GM19397 (cell line): ENCODE measurements around the gene PDE9A.
"Not testable (repeated sequence)": the region's sequence is repeated elsewhere in the genome, so short reads cannot be mapped to it uniquely, and the experiment has no call there.

Source experiments
- ATAC-seq: cut with Tn5 transposase; IDR thresholded peaks from one replicate; pipeline ENCODE4 v1.9.1; 2021; ENCODE audit warnings: mild to moderate bottlenecking, moderate library complexity; ENCODE audit not compliant: unreplicated experiment

PDE9A gene

DNA sequence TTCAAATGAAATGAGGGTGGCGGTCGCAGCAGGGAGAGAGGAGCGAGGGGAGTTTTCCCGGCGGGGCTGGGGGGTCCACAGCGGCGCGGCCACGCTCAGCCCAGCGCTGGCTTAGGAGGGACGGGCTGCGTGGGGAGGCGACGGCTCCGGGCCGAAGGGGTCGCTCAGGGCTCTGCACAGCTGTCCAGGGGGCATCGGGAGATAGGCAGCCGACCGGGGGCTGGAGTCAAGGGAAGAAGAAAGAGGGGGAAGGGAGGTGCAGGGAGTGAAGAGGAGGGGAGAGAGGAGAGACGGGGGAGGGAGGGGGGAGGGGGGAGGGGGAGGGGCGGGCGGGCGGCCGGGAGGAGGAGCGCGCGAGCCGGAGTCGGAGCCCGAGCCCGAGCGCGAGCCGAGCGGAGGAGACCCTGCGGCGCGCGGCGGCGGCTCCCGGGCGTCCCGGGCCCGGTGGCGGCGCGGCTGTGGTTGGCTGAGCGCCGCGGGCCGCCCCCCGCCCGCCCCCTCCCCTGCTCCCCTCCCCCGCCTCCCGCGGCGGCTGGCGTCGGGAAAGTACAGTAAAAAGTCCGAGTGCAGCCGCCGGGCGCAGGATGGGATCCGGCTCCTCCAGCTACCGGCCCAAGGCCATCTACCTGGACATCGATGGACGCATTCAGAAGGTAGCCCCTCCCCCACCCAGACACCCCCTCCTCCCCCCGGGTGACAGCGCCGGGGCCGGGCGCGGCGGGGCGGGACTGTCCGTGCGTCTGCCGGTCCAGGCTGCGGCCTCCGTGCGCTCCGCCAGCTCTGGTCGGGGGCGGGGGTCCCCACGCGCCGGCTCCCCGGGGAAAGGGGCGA lies at the start of gene PDE9A:
PDE9A (plus strand) TSS at position 391 of the 831 bp plus-strand sequence; CDS start at position 585, 194 bp downstream.
- ATAC-seq: no peak

DNA sequence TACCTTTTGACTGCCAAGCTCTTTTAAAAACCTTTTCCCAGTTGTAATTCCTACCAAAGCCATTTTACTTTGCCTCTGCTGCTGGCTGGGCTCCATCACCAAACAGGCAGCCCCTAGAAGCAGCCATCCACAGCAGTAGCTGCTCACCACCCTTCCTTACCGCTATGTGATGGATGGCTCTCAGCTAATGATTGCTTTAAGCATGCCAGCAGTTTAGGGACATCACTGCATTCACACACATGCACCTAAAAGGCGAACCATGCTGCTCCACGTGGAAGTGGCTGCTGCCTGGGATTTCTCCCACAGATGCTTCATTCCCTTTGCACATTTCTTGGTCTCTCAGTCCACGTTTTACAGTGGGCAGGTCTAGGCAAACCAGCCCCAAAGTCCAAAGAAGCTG lies 46.3 kb upstream of the PDE9A start:
- ATAC-seq: no peak

- no peak for ATAC-seq
Observed at GRCh38 chr21:42607525-42608102, 45.8 kb upstream of the PDE9A start.

DNA sequence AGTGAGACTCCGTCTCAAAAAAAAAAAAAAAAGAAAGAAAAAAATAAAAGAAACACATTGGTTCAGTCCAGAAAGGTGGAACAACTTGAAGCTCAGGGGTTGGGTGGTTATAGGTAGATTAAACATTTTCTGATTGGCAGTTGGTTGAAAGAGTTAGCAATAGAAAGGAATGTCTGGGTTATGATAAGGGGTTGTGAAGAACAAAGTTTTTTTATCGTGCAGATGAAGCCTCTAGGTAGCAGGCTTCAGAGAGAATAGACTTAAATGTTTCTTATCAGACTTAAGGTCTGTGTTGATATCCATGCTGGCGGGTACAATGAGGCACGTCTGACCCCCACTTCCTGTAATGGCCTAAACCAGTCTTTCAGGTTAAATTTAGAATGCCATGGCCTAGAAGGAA lies 45.0 kb upstream of the PDE9A start:
- no peak for ATAC-seq

DNA sequence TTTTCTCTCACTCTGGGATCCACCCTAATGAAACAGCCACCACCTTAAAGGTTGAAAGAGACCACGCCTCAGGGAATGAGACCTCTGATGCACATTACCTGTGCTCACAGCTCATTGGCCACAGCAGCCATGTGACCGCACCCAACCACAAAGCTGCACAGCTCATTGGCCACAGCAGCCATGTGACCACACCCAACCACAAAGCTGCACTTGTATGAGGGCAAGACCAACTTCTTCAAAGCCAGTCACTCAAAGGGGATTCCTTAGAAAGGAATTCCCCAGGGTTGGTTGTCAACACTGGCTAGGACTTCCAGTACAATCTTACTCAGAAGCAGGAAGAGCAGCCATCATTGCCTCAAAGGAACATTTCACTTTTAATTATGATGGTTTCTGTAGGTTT lies 43.6 kb upstream of the PDE9A start:
- ATAC-seq: no peak

DNA sequence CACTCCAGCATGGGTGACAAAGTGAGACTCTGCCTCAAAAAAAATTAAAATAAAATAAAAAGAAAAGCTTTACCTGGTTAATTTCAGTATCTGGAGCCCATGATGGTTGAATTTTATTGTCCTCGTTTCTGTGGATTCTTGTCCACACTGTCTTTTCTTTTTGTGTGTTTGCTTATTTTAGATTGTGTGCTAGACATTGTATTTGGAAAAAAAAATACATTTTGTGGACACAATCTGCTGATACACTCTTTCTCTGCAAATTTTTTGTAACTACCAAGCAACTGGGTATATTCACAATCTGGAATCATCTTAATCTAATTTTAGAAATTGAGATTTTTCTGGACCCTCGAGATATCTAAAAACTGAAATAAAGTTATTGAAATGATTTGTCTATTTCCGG lies 41.6 kb upstream of the PDE9A start:
- no peak for ATAC-seq

GRCh38 chr21:42612390-42612789 lies 41.0 kb upstream of the PDE9A start:
- no peak for ATAC-seq

DNA sequence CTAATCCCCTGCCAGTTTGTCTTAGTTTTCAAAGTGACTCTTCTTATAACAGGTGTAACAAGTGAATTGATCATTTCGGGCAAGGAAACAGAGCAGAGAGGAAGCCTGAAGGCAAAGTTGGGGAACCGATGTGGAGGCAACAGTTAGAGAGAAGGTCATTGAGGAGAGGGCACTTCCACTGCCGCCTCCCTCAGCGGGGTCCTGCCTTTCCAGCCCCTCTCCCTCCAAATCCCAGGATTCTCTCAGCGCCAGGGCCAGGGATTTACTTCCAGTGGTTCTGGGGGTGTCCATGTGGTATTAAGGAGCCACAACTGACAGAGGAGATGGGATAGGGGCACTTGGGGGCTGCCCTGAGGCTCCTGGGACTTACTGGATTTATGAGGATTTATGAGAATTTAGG lies 39.7 kb upstream of the PDE9A start:
- ATAC-seq: no peak

DNA sequence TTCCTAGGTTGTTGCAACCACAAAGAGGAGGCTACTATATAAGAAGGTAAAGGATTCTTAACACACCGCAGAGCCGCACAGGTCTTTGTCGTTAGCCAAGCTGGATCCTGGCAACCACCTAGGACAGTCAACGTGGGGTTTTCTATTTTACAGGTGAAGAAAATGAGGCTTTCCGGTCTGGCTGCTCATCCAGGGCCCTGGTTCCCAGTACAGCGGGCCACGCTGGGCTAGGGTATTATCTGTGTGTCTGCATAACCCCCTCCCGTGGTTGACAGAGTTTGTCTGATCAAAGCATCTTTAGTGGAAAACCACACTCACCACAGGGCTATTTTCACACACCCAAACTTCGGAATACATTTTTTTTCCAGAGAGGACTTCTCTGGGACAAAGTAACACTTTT lies 39.0 kb upstream of the PDE9A start:
- no peak for ATAC-seq

GRCh38 chr21:42614811-42615351 lies 38.5 kb upstream of the PDE9A start:
- ATAC-seq: no peak

DNA sequence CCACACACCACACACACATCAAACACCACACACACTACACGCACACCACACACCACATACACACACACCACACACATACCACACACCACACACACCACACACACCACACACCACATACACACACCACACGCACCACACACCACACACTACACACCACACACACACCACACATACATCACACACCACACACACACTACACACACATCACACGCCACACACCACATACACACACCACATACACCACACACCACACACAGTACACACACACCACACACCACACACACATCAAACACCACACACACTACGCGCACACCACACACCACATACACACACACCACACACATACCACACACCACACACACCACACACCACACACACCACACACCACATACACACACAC lies 38.0 kb upstream of the PDE9A start:
- ATAC-seq: not testable (repeated sequence)

- no peak for ATAC-seq
Observed at GRCh38 chr21:42615924-42616323, 37.5 kb upstream of the PDE9A start.

DNA sequence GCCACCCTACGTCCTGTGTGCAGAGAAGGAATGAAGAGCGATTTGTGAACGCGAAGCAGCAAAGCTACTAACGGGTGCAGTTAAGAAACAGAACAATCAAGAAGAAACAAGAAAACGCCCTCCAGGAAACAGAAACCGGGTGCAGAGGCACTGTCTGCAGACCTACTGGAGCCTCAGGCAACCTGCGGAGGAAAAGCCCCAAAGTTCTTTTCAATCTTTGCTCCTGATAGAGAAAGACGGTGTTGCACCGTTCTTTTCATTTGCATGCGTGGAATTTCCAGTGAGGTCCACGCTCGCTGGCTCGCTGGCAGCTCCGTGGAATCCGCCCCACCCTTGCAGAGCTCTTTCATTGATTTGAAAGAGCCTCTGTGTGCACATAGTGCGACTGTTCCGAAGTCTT lies 37.0 kb upstream of the PDE9A start:
- ATAC-seq: no peak

GRCh38 chr21:42616941-42617340 lies 36.5 kb upstream of the PDE9A start:
- ATAC-seq: no peak

DNA sequence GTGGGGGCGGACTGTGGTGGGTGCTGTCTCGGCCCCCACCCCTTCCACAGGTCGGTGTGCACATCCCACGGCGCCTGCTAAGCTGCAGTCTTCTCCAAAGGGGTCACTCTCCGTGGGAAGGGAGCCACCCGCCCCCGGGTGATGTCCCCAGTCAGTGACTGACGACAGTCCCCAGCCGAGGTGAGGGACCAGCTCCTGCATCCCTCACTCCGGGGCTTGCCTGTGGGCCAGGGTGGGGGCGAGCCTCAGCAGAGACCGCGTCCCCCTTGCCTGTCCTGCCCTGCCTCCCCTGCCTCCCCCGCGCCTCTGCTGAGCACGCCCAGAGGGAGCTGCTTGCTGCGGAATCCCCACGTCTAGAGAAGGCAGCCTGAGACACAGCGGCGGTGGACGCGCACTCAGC lies 35.9 kb upstream of the PDE9A start:
- ATAC-seq: no peak

DNA sequence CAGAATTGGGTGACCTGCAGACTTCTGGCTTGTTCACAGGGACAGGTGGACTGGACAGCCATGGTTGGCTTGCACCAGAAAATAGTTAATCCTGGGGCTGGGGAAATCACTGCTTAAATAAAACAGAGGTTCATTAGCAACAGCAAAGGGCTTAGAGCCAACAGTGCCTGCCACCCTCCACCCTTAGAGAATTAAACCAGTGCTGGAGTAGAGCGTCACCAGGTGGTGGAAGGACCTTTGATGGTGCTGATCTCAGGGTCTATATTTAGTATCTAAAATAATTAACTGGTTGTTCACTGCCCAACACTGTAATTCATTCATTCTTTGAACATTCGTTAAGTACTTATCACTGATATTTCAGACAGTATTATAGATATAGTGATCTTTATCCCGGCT lies 34.7 kb upstream of the PDE9A start:
- ATAC-seq: no peak

DNA sequence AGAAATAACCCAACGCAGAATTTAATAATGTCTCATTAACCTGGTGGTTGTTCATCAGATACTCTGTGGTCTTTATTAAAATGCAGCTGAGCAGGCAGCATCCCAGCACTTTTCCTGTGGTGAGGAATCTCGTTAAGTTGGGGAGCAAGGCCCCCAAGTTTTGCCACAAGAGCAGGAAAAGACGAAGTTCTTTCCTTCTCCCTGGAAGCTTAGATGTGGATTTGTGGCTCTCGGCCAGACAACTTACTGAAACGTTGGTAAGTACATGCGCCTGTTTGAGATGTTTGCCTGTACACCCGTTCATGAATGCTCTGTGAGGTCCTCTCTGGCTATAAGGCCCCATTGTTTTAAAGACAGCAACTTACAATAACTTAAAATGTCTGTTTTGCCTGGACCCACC lies 34.3 kb upstream of the PDE9A start:
- ATAC-seq: no peak

- no peak for ATAC-seq
Observed at GRCh38 chr21:42619841-42620240, 33.6 kb upstream of the PDE9A start.

- ATAC-seq: no peak
Observed at GRCh38 chr21:42621166-42621818, 32.1 kb upstream of the PDE9A start.

DNA sequence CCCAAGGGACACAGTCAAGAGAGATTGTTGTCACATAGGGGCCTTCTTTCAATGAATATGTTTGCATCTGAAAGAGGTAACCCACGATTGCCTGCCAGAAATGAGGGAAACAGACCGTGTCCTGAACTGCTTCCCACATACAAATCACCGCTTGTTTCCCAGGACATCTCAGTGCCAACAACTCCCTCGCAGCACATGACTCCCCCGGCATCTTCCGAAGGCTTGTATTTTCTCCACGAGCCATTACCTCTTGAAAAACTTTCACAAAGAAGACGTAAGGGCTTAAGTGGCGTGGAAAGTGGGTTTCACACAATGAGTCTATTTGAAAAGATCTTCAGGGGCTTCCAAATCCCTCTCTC lies 31.6 kb upstream of the PDE9A start:
- ATAC-seq: no peak

DNA sequence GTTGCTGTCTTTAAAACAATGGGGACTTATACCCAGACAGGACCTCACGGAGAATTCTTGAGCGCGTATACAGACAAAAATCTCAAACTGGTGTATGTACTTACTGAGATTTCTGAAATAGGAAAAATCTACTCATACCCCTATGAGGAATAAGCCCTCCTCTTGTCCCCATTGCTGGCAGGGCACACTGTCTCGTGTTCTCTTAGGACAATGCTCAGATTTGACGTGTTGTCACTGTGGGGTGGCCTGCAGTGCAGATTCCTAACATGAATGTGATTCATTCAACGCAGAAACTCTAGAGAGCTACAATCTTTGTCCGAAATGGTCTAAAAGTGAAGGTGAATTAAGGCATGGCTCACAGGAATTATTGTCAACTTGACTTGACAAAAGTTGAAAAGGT lies 31.1 kb upstream of the PDE9A start:
- ATAC-seq: no peak

DNA sequence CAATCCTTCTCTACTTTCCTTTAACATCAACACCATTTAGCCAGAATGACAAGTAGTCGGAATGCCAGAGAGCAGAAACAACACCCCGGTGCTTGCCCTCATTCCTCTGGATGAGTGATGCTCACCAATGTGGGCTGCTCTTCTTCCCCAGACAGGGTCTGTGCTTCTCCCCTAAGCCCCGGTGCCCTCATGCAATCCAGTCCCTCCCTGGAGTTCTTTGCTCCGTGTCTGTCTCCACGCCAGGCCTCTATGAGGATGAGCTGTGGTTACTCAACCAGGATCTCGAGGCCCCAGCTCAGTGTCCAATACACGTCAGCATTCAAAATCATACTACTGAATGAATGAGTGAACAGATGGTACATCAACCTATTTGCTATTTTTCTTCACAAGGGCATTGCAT lies 29.7 kb upstream of the PDE9A start:
- no peak for ATAC-seq
